GM08714 (cell line): ENCODE data around the gene DSCAML1.

Experiments
- H3K4me3 ChIP-seq: fragments of 200-500 bp; sonication (Bioruptor generic); 2 replicates; pipeline ENCODE4 v1.5.1; 2014; ENCODE audit warnings: mild to moderate bottlenecking, low read length, inconsistent platforms
- ZNF274 ChIP-seq: IDR thresholded peaks from 2 replicates; pipeline ENCODE4 v1.6.1; 2012; ENCODE audit warnings: mild to moderate bottlenecking, low read depth, low read length

DSCAML1 gene

DNA sequence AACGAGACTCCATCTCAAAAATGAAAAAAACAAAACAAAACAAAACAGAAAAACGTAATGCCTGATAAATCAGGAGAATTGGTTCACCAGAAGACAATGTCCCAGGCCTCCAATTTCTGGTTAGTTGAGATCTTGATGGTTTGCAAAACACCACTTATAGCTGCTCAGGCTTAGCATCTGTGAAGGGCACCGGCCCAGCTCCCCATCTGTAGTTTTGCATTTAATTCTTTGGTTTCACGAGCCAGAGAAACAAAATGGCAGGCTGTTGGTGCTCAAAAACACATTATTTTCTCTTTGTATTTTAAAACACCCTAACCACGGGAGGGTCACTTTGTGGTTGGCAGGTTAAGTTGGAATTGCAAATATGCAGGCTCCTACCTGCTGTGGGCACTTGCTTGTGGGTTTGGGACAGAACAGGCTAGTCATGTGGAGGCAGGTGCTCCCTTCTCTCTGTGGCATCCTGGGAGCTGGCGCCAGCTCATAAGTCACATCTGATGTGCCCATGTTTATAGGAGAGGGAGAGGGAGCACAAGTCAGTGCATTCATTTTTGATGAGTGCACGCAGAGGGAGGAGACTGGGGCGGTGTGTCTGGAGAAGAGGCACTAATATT lies 323.4 kb downstream of the DSCAML1 start:
- no peak for TF ChIP-seq ZNF274
- H3K4me3 ChIP-seq = no peak overlapping the region

- no peak for TF ChIP-seq ZNF274
- H3K4me3 ChIP-seq = no peak overlapping the region
Observed at GRCh38 chr11:117471776-117472175, 325.2 kb downstream of the DSCAML1 start.

GRCh38 chr11:117470576-117470975 lies 326.4 kb downstream of the DSCAML1 start:
- H3K4me3 ChIP-seq = no peak overlapping the region
- no peak for TF ChIP-seq ZNF274

DNA sequence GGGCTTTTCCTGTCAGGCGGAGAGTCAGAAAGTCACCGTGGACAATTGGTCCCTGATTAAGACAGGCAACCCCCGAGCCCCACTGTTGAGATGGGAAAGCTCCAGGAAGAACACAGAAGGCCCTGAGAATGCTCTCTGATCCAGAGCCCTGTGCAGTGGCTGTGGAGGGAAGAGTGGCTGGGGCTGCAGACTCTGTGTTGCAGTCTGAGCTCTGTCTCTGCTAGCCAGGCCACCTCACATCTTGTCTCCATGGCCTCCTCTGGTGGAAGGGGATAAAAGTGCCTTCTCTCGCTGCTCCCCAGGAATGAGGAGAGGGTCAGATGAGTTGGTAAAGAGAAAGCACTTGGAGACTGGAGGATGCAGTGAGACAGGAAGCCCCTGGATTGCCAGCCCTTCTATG lies 328.1 kb downstream of the DSCAML1 start:
- H3K4me3 ChIP-seq = no peak overlapping the region
- no peak for TF ChIP-seq ZNF274

DNA sequence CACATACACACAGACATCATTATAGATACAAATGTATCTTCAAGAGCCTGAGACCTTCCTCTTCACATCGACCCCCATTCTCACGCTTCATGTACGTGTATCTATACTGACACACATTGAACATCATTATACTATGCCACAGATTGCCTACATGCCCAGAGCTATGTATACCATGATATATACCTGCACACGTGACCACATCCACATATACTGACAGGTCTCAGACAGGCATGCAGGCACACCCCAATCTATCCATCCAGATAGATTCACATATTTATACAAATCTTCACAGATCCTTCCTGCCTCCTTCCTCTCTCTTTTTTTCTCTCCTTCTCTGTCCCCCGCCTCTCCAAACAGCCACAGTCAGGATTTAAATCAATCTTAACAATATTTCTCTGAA lies 329.2 kb downstream of the DSCAML1 start:
- no peak for TF ChIP-seq ZNF274
- no peak overlapping the region for H3K4me3 ChIP-seq

DNA sequence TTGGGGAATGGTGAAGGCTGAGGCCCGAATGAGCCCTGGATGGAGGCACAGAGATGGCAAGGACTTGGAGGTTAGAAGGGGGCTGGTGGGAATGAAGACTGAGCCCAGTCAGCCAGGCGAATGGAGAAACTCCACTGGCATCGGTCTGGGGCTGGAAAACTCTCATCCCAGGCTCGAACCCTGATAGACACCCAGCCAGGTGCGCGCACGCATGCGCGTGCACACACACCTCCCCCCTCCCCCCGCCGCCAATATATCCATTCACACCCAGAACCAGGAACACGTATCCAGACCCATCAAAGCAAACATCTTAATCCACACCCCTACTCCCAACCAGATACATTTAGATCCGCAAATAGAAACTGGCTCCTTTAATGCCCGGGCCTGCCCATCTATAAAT lies 330.1 kb downstream of the DSCAML1 start:
- no peak overlapping the region for H3K4me3 ChIP-seq
- no peak for TF ChIP-seq ZNF274

DNA sequence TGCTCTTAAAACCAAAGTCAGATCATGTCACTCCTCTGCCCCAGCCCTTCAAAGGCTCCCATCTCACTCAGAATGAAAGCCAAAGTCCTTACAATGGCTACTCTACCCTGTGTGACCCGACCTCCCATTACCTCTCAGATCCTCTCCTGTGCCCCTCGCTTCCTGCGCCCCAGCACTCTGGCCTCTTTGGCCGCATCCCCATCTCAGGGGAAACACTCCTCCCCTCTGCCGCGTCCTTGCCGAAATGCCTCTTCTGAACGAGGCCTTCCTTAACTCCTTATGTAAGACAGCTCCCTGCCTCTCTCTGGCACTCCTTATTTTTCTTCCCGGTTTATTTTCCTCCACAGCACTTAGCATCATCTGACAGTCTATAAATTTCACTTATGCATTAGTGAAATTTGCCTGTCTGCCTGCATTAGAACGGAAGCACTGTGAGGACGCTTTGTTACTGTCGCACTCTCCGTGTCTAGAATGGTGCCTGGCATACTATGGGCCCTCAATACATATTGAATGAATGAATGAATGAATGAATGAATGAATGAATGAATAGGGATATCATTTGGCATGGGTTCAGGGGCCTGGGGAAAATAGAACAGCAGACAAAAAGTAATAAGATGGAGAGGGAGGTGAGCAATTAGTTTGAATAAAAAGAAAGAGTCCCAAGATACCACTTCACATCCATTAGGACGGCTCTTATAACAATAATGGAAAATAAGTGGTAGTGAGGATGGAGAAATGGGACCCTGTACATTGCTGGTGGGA lies 331.6 kb downstream of the DSCAML1 start:
- no peak for TF ChIP-seq ZNF274
- no peak overlapping the region for H3K4me3 ChIP-seq

DNA sequence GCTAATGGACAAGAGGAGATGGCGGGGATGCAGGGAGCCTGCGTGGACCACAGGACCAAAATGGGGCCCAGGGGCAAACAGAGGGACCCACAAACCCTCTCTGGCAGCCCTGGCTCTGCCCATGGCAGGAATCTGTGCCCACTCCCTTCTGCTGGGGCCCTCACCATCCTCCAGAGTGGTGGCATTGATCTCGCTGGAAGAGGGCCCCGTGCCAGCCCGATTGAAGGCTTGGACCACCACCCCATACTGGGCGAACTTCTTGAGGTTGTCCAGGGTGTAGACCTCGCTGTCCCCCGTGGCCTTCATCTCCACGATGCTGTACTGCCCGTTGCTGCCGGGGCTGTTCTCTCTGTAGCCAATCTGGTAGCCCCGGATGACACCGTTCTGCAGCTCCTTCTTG lies 332.2 kb downstream of the DSCAML1 start:
- no peak for TF ChIP-seq ZNF274
- H3K4me3 ChIP-seq = no peak overlapping the region

DNA sequence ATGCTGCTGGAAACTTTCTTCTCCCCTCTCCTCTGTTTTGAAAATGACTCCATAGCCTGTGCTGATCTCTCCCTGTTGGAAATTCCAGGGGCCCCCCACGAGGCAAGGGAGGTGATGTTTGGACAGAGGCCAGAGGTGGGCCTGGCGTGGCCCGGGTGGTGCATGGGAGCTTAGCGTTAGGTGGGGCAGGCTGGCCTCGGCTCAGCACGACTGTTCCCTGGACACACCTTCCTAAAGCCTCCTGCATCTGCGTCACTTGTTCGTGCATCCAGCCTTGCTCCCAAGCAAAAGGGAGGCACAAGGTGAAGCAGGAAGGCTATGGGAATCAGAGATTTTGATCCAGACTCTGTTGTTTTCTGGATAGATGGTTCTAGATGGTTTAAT lies 334.2 kb downstream of the DSCAML1 start:
- TF ChIP-seq ZNF274 = no peak
- no peak overlapping the region for H3K4me3 ChIP-seq

DNA sequence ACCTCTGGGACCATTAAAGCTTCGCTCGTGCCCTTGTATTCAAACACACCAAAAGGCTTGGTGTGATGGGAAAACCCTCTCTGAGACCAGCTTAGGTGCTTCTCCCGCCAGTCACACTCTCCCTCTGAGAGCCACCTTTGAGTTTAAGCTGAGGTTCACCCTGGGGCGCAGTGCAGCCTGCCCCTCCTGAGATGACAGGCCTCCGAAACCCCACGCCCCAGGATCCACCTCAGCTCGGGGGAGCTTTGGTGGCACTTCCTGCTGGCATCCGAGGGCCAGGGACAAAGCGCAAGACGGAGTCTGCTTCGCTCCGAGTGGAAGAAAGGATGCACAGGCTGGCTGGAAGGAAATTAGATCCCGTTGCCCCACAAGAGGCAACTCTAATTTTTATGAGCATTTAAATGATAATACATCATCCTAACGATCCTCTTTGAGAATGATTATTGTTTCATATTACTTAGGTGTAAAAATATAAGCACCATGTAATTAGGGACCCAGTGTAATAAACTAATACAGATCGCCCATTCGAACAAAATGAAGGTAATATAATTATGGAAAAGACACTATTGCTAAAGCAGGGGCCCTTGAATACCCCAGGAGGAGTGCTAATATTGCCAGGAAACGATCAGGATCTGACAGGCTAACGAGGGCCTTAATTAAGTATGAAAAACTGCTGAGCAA lies 334.7 kb downstream of the DSCAML1 start:
- no peak for TF ChIP-seq ZNF274
- no peak overlapping the region for H3K4me3 ChIP-seq

GRCh38 chr11:117461396-117462182 lies 335.4 kb downstream of the DSCAML1 start:
- no peak for TF ChIP-seq ZNF274
- H3K4me3 ChIP-seq = no peak overlapping the region

- H3K4me3 ChIP-seq = no peak overlapping the region
- no peak for TF ChIP-seq ZNF274
Observed at GRCh38 chr11:117459979-117460300, 337.1 kb downstream of the DSCAML1 start.

DNA sequence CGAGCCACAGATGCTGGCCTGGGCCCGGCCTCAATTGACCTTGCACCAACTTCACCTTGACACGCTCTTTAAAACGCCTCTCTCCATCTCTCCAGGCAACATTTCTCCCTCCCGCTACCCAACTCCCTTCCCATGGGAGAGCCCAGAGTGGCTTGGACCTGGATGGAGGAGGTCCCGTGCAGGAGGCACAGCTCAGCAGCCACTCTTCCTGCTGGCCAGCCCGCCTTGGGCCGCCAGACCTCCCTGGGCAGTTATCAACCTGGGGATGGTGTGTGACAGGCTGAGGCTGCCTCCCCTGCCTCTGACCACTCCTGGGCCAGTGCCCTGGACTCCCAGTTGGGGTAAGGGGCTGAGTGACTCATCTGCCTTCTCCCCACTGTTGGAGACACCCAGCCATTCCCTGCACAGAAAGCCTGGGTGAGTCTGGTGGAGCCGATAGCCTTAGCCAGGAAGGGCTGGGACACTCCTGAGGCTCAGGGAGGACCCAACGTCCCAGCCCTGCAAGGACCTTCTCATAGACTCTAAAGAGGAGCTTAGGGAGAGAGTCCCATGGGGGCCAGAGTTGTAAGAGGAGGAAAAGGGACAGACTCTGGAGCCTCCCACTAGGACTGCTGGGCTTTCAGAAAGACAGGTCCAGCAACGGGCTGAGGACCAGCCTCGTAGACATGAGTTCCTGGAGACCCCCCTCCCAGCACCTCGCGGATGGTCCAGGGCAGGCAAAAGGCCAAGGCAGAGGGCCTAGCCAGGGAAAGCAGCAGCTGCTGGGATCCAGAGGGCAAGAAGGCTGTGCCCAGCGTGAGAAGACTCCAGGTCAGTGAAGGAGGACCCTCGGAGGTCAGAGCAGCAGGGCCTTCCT lies 337.7 kb downstream of the DSCAML1 start:
- TF ChIP-seq ZNF274 = no peak
- no peak overlapping the region for H3K4me3 ChIP-seq
